Activated CD4-positive, alpha-beta T cell treated with anti-CD3 and anti-CD28 coated beads, Interleukin-2, amount 50 U/mL, for 4 hours (primary cell): ENCODE results near the gene WDR83.
"Not testable (repeated sequence)": the region's sequence is repeated elsewhere in the genome, so short reads cannot be mapped to it uniquely, and the experiment has no call there.

Source experiments
- DNase-seq, 2 experiments: peaks; one replicate each; pipeline ENCODE4 v3.0.0-alpha.2; 2020

Gene WDR83

GRCh38 chr19:12656899-12657571, 9.6 kb upstream of the WDR83 start:
- DNase-seq: no peak

GRCh38 chr19:12657966-12658365, 8.6 kb upstream of the WDR83 start:
- no peak for DNase-seq

- no peak for DNase-seq
These were observed 5.6 kb upstream of the WDR83 start for GRCh38 chr19:12660980-12661379.

- no peak for DNase-seq
These were observed 2.0 kb upstream of the WDR83 start for GRCh38 chr19:12664406-12665280.

- peak; percentile 41 for DNase-seq
These were observed 1.4 kb upstream of the WDR83 start for GRCh38 chr19:12665281-12665573.

- no peak for DNase-seq
These were observed 839 bp upstream of the WDR83 start for GRCh38 chr19:12665671-12666264.

- DNase-seq: no peak
These were observed 1.2 kb downstream of the WDR83 start for GRCh38 chr19:12667731-12668302.

- no peak for DNase-seq
These were observed 1.7 kb downstream of the WDR83 start for GRCh38 chr19:12668346-12668745.

GRCh38 chr19:12668932-12669269, 2.3 kb downstream of the WDR83 start:
- peak; percentile 67 to 73 for DNase-seq

GRCh38 chr19:12669270-12670158, 2.9 kb downstream of the WDR83 start:
- peak; percentile 63 to 64 for DNase-seq

- no peak for DNase-seq
These were observed 3.7 kb downstream of the WDR83 start for GRCh38 chr19:12670159-12670928.

GRCh38 chr19:12672744-12673143, 6.1 kb downstream of the WDR83 start:
- DNase-seq: no peak

GRCh38 chr19:12675399-12675798, 8.8 kb downstream of the WDR83 start:
- no peak for DNase-seq

GRCh38 chr19:12675940-12676339, 9.3 kb downstream of the WDR83 start:
- no peak for DNase-seq

GRCh38 chr19:12676384-12676792, 9.8 kb downstream of the WDR83 start:
- DNase-seq: peak; percentile 85

GRCh38 chr19:12676928-12677327, 10.3 kb downstream of the WDR83 start:
- DNase-seq: no peak

GRCh38 chr19:12678039-12678438, 11.4 kb downstream of the WDR83 start:
- not testable (repeated sequence) for DNase-seq

- DNase-seq: no peak
These were observed 13.4 kb downstream of the WDR83 start for GRCh38 chr19:12680034-12680433.

- DNase-seq: peak; percentile 84 to 88
These were observed 14.7 kb downstream of the WDR83 start, which contains the start of gene DHPS for GRCh38 chr19:12681074-12681987. Gene DHPS (minus strand): TSS chr19:12681880. CDS start chr19:12681766, 114 bp downstream.

- no peak for DNase-seq
These were observed 19.2 kb downstream of the WDR83 start for GRCh38 chr19:12685831-12686230.
